Tibial nerve (tissue), 4 donors: ENCODE measurements around the gene CYP24A1. TPM values are rescaled to one million over a fixed set of nuclear protein-coding genes. Genes with fewer than 3 reads are reported as not detected.
"Not testable (repeated sequence)": the region's sequence is repeated elsewhere in the genome, so short reads cannot be mapped to it uniquely, and the experiment has no call there.

Experiments used
- DNase-seq, 2 donors: peaks; one replicate each; pipeline ENCODE4 v3.0.0-alpha.2; 2019; ENCODE audit warnings: low spot score in 2 of 2
- H3K27ac ChIP-seq, 4 donors: fragments of 200-600 bp; sonication (generic) in 3 of 4; one replicate each; pipeline ENCODE4 v1.5.1; 2017 to 2019; ENCODE audit warnings: mild to moderate bottlenecking in 1 of 4
- H3K27me3 ChIP-seq, 2 donors: fragments of 200-600 bp; sonication (generic) in 1 of 2; one replicate each; pipeline versions ENCODE4 v1.5.1 to v1.6.0; 2017 to 2019
- H3K36me3 ChIP-seq, 3 donors: fragments of 200-600 bp; sonication (generic); one replicate each; pipeline ENCODE4 v1.5.1; 2018 to 2019
- H3K4me1 ChIP-seq, 4 donors: fragments of 200-600 bp; sonication (generic) in 3 of 4; one replicate each; pipeline ENCODE4 v1.5.1; 2017 to 2019
- H3K4me3 ChIP-seq, 4 donors: fragments of 200-600 bp; sonication (generic) in 3 of 4; one replicate each; pipeline ENCODE4 v1.5.1; 2017 to 2019; ENCODE audit warnings: mild to moderate bottlenecking in 1 of 4, moderate library complexity in 1 of 4
- H3K9me3 ChIP-seq, 4 donors: fragments of 200-600 bp; sonication (generic) in 3 of 4; one replicate each; pipeline ENCODE4 v1.5.1; 2017 to 2019
- CTCF ChIP-seq, 5 experiments: fragments of 200-600 bp in 3 of 5; fragments of 450-650 bp in 2 of 5; sonication (generic) in 3 of 5; IDR thresholded peaks; one replicate each; pipeline ENCODE4 v1.5.1; 2016 to 2019; ENCODE audit warnings: antibody characterized with exemption in 5 of 5, mild to moderate bottlenecking in 3 of 5, moderate library complexity in 2 of 5
- EP300 ChIP-seq, 2 donors: sonication (generic); formaldehyde crosslinking; IDR thresholded peaks; one replicate each; pipeline ENCODE4 v1.6.1; 2017; ENCODE audit warnings: antibody characterized with exemption in 2 of 2, mild to moderate bottlenecking in 1 of 2
- POLR2A ChIP-seq, 2 donors: fragments of 450-650 bp; IDR thresholded peaks; one replicate each; pipeline ENCODE4 v1.6.1; 2017; ENCODE audit warnings: antibody characterized with exemption in 2 of 2, mild to moderate bottlenecking in 2 of 2, moderate library complexity in 2 of 2
- WGBS, 2 donors: methylation state at CpG; one replicate each; pipeline ENCODE4 v1.1.5; 2018; 5-methylcytosine and 5-hydroxymethylcytosine counted together
- total RNA-seq, 4 donors: library from RNA; depleted of rRNA; stranded (reverse); fragments of >200 nt; gene quantifications; one replicate each; pipeline ENCODE4 v1.1.0, GENCODE V29; 2016

The CYP24A1 gene
- total RNA-seq, 4 donors from 2014 or later: not detected

- TF ChIP-seq POLR2A (IDR thresholded peaks at IDR 0.05) (no peak), EP300 (IDR thresholded peaks at IDR 0.05) (no peak), CTCF (IDR thresholded peaks at IDR 0.05) (no peak)
- no peak for DNase-seq
- WGBS, 2 donors: 72 to 78% methylated on average over 7 of the region's 7 CpGs
- H3K4me1 ChIP-seq: peaks cover 0 to 9% (median 0%) of the 10 kb centered on the region in 4 donors
- H3K36me3 ChIP-seq: no peaks in the 10 kb centered on the region
- H3K4me3 ChIP-seq: no peak overlapping the region
- no peaks in the 10 kb centered on the region for H3K27me3 ChIP-seq
- H3K27ac ChIP-seq: no peak overlapping the region
- peaks cover 0 to 3% (median 0%) of the 10 kb centered on the region in 4 donors for H3K9me3 ChIP-seq
Observed at GRCh38 chr20:54127855-54128574, 45.8 kb downstream of the CYP24A1 start.

DNA sequence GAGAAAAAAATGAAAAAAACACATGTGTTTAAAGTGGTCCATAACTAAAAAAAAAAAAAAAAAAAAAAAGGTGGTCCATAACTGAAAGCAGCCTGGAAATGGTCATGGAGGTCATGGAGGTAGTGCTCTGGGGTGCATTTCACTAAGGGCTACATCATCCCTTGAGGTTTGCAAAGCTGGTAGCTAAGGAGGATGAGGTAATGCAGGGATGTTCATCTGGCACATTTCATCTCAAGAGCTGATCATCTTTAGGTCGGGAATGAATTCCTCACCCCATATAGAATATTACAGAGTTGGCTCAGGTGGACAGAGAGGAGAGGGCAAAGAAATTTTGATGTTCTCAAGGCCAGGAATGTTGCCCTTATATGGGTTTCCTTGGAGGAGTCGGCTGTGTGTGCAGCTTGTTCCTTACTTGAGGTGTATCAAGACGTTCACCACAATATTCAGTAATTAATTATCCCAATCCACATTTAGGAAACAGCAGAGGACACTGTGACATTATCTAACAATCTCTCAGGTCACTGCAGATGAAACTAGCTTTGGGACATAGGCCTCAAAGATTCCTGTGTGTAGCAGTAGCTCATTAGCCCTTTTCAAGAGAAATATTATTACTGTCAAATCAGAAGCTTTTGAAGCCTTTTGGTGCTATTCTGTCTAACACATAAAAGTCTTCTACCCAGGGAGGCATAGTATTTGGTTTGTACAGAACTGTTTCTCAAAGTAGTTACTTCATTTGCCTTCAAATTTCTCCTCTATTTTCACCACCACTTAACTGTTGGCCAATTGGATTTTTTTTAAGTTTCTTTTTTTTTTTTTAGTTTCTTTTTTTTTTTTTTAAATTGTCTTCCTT, 46.8 kb downstream of the CYP24A1 start:
- Histone ChIP-seq H3K9me3 (peaks cover 0 to 3% (median 0%) of the 10 kb centered on the region in 4 donors), H3K4me3 (no peak overlapping the region), H3K27ac (no peak overlapping the region), H3K4me1 (peaks cover 0 to under 1% (median 0%) of the 10 kb centered on the region in 4 donors), H3K27me3 (no peaks in the 10 kb centered on the region), H3K36me3 (no peaks in the 10 kb centered on the region)
- 60 to 75% methylated on average over 3 of the region's 3 CpGs for WGBS, 2 donors
- TF ChIP-seq CTCF (IDR thresholded peaks at IDR 0.05) (no peak), POLR2A (IDR thresholded peaks at IDR 0.05) (no peak), EP300 (IDR thresholded peaks at IDR 0.05) (no peak)
- DNase-seq: no peak

DNA sequence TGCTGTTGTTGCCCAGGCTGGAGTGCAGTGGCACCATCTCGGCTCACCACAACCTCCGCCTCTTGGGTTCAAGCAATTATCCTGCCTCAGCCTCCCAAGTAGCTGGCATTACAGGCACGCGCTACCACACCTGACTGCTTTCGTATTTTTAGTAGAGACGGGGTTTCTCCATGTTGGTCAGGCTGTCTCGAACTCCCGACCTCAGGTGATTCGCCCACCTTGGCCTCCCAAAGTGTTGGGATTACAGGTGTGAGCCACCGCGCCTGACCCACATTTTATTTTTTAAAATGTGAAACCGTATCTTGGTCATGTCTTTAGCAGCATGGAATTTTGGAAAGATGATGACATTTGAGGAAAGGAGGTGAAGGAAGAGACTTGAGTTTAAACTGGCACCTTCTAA, 47.5 kb downstream of the CYP24A1 start:
- not testable (repeated sequence) for H3K4me1 ChIP-seq, H3K36me3 ChIP-seq, H3K27me3 ChIP-seq, DNase-seq, H3K27ac ChIP-seq, H3K4me3 ChIP-seq, H3K9me3 ChIP-seq
- WGBS, 2 donors: 95 to 97% methylated on average over 12 of the region's 12 CpGs

DNA sequence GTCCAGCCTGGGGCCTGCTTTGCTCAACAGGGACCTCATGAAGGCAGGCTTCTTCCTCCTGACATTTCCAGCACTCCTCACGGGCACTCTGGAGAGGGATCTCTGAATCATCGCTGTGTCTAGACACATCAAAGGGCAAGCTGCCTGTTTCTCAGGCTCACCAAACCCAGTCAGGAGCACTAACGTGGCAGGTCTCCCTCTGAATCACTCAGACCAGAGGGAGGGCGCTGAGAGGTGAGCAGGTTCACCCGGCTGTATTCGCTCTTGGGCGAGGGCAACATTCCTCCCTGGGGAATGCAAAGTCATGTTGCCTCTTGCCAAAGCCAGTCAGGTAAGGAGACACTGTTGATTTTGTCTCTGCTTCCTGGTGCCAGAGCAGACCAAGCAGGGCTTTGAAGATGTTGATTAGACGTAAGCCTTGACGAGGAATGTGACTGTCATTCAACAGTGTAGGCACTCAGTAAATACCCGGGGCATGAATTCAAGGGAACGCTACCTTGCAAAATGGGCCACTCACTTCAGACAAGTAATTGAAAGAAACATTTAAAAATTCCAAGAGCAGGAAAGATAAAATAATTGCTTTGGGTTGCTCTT, 50.1 kb downstream of the CYP24A1 start:
- 82 to 87% methylated on average over 10 to 11 of the region's 11 CpGs for WGBS, 2 donors
- H3K27ac ChIP-seq: no peak overlapping the region

More for the DNA sequence above, 50.1 kb downstream of the CYP24A1 start:
- Histone ChIP-seq H3K27me3 (no peaks in the 10 kb centered on the region), H3K4me3 (no peak overlapping the region), H3K9me3 (no peaks in the 10 kb centered on the region), H3K36me3 (no peaks in the 10 kb centered on the region), H3K4me1 (no peaks in the 10 kb centered on the region)
- no peak for DNase-seq
- no peak for TF ChIP-seq POLR2A (IDR thresholded peaks at IDR 0.05)
- TF ChIP-seq CTCF (IDR thresholded peaks at IDR 0.05): no peak
- TF ChIP-seq EP300 (IDR thresholded peaks at IDR 0.05): no peak
